Measurements from ENCODE around the gene MMS19. TPM values are rescaled to one million over a fixed set of nuclear protein-coding genes. Genes with fewer than 3 reads are reported as not detected.
A peak's percentile ranks its signal among the peaks of the same experiment; 100 is the strongest.

MMS19 gene
- total and polyA plus RNA-seq, 2 donors from 2014 or later = 49.7 to 56.1 TPM

GRCh38 chr10:97518301-97519043 is 20.2 kb upstream of the MMS19 start:
- Histone ChIP-seq H3K9me3 (ENCODE audit: control insufficient read depth in 2 of 3, insufficient read depth in 1 of 3, low read length in 3 of 3) (no peaks in the 10 kb centered on the region), H3K9ac (ENCODE audit: low read length in 3 of 3) (no peak overlapping the region), H3K27ac (ENCODE audit: low read depth in 2 of 2, low read length in 2 of 2) (no peak overlapping the region), H3K36me3 (ENCODE audit: control insufficient read depth in 2 of 3, insufficient read depth in 3 of 3, low read length in 3 of 3) (no peaks in the 10 kb centered on the region), H3K4me1 (ENCODE audit: control insufficient read depth in 2 of 3, insufficient read depth in 2 of 3, low read depth in 1 of 3, low read length in 3 of 3) (peaks cover 6 to 27% (median 13%) of the 10 kb centered on the region in 3 donors), H3K4me3 (ENCODE audit: low read length in 3 of 3) (no peak overlapping the region), H3K27me3 (ENCODE audit: control insufficient read depth, insufficient read depth, low read length) (no peaks in the 10 kb centered on the region)
- no peak for TF ChIP-seq CTCF (IDR thresholded peaks at IDR 0.05; ENCODE audit: borderline replicate concordance, extremely low read depth, insufficient read depth)
- DNase-seq = peak in 1 of 5 donors; percentile 85
- no peak for FAIRE-seq
- intact Hi-C loops (cut with DNase I) = no loop called here

GRCh38 chr10:97517778-97518300 is 19.6 kb upstream of the MMS19 start:
- H3K9ac ChIP-seq (ENCODE audit: low read length in 3 of 3) = no peak overlapping the region
- no peaks in the 10 kb centered on the region for H3K36me3 ChIP-seq (ENCODE audit: control insufficient read depth in 2 of 3, insufficient read depth in 3 of 3, low read length in 3 of 3)
- FAIRE-seq (no peak), DNase-seq (no peak)
- H3K27ac ChIP-seq (ENCODE audit: low read depth in 2 of 2, low read length in 2 of 2) = no peak overlapping the region
- intact Hi-C loops (cut with DNase I) = no loop called here
- no peaks in the 10 kb centered on the region for H3K27me3 ChIP-seq (ENCODE audit: control insufficient read depth, insufficient read depth, low read length)
- TF ChIP-seq CTCF (IDR thresholded peaks at IDR 0.05; ENCODE audit: borderline replicate concordance, extremely low read depth, insufficient read depth) = no peak
- H3K4me3 ChIP-seq (ENCODE audit: low read length in 3 of 3) = no peak overlapping the region
- H3K4me1 ChIP-seq (ENCODE audit: control insufficient read depth in 2 of 3, insufficient read depth in 2 of 3, low read depth in 1 of 3, low read length in 3 of 3) = peaks cover 6 to 27% (median 13%) of the 10 kb centered on the region in 3 donors
- no peaks in the 10 kb centered on the region for H3K9me3 ChIP-seq (ENCODE audit: control insufficient read depth in 2 of 3, insufficient read depth in 1 of 3, low read length in 3 of 3)

GRCh38 chr10:97517096-97517750 is 19.0 kb upstream of the MMS19 start:
- TF ChIP-seq CTCF (IDR thresholded peaks at IDR 0.05; ENCODE audit: borderline replicate concordance, extremely low read depth, insufficient read depth) = no peak
- DNase-seq = no peak
- no peak overlapping the region for H3K27ac ChIP-seq (ENCODE audit: low read depth in 2 of 2, low read length in 2 of 2)
- H3K4me1 ChIP-seq (ENCODE audit: control insufficient read depth in 2 of 3, insufficient read depth in 2 of 3, low read depth in 1 of 3, low read length in 3 of 3) = peaks cover 6 to 21% (median 11%) of the 10 kb centered on the region in 3 donors
- intact Hi-C loops (cut with DNase I) = no loop called here
- H3K36me3 ChIP-seq (ENCODE audit: control insufficient read depth in 2 of 3, insufficient read depth in 3 of 3, low read length in 3 of 3) = no peaks in the 10 kb centered on the region
- H3K4me3 ChIP-seq (ENCODE audit: low read length in 3 of 3) = no peak overlapping the region
- no peaks in the 10 kb centered on the region for H3K9me3 ChIP-seq (ENCODE audit: control insufficient read depth in 2 of 3, insufficient read depth in 1 of 3, low read length in 3 of 3)
- no peak overlapping the region for H3K9ac ChIP-seq (ENCODE audit: low read length in 3 of 3)
- no peak for FAIRE-seq
- no peaks in the 10 kb centered on the region for H3K27me3 ChIP-seq (ENCODE audit: control insufficient read depth, insufficient read depth, low read length)
